A204.1 (cell line): Measurements from ENCODE around the gene KIAA0825.

ENCODE experiments used
- FAIRE-seq: peaks from 2 replicates; lab custom pipeline; 2012; peaks lifted over from hg19 to GRCh38; lab: Jason Lieb, UNC

Gene KIAA0825

GRCh38 chr5:94431696-94432095 lies 186.7 kb downstream of the KIAA0825 start:
- no peak for FAIRE-seq

GRCh38 chr5:94429566-94429965 lies 188.8 kb downstream of the KIAA0825 start:
- FAIRE-seq, result no peak

GRCh38 chr5:94425396-94425795 lies 193.0 kb downstream of the KIAA0825 start:
- no peak for FAIRE-seq

- FAIRE-seq, result no peak
These were observed 195.0 kb downstream of the KIAA0825 start for GRCh38 chr5:94423411-94423810.

GRCh38 chr5:94422812-94423211 lies 195.6 kb downstream of the KIAA0825 start:
- no peak for FAIRE-seq

GRCh38 chr5:94420885-94421284 lies 197.5 kb downstream of the KIAA0825 start:
- no peak for FAIRE-seq

- FAIRE-seq, result no peak
These were observed 202.6 kb downstream of the KIAA0825 start for GRCh38 chr5:94415798-94416197.

- FAIRE-seq, result no peak
These were observed 209.0 kb downstream of the KIAA0825 start for GRCh38 chr5:94409440-94409839.

- no peak for FAIRE-seq
These were observed 211.4 kb downstream of the KIAA0825 start for GRCh38 chr5:94407023-94407422.

- no peak for FAIRE-seq
These were observed 214.9 kb downstream of the KIAA0825 start for GRCh38 chr5:94403483-94403882.

GRCh38 chr5:94402096-94402495 lies 216.3 kb downstream of the KIAA0825 start:
- FAIRE-seq, result no peak

GRCh38 chr5:94397508-94397907 lies 220.9 kb downstream of the KIAA0825 start:
- FAIRE-seq, result no peak

GRCh38 chr5:94396687-94397086 lies 221.7 kb downstream of the KIAA0825 start:
- no peak for FAIRE-seq

- no peak for FAIRE-seq
These were observed 222.9 kb downstream of the KIAA0825 start for GRCh38 chr5:94395468-94395867.

GRCh38 chr5:94391996-94392395 lies 226.4 kb downstream of the KIAA0825 start:
- FAIRE-seq, result no peak

- FAIRE-seq, result no peak
These were observed 228.9 kb downstream of the KIAA0825 start for GRCh38 chr5:94389515-94389899.

- no peak for FAIRE-seq
These were observed 229.5 kb downstream of the KIAA0825 start for GRCh38 chr5:94388773-94389514.

GRCh38 chr5:94385767-94386166 lies 232.6 kb downstream of the KIAA0825 start:
- no peak for FAIRE-seq

- FAIRE-seq, result no peak
These were observed 240.3 kb downstream of the KIAA0825 start for GRCh38 chr5:94378062-94378461.

- FAIRE-seq, result no peak
These were observed 241.6 kb downstream of the KIAA0825 start for GRCh38 chr5:94376672-94377345.

GRCh38 chr5:94375801-94376200 lies 242.6 kb downstream of the KIAA0825 start:
- FAIRE-seq, result no peak

- FAIRE-seq, result no peak
These were observed 244.1 kb downstream of the KIAA0825 start for GRCh38 chr5:94374336-94374735.

GRCh38 chr5:94367900-94368299 lies 250.5 kb downstream of the KIAA0825 start:
- FAIRE-seq, result no peak

GRCh38 chr5:94366811-94367210 lies 251.6 kb downstream of the KIAA0825 start:
- FAIRE-seq, result no peak
